HepG2 (cell line): ENCODE measurements around the gene CD300A. TPM values are rescaled to one million over a fixed set of nuclear protein-coding genes. Genes with fewer than 3 reads are reported as not detected.

Experiments used
- DMTF1 ChIP-seq: sonication (generic); formaldehyde crosslinking; IDR thresholded peaks from 2 replicates; pipeline ENCODE4 v1.4.0; 2020; ENCODE audit warnings: mild to moderate bottlenecking, missing genetic modification reagents
- GLI4 ChIP-seq: sonication (generic); formaldehyde crosslinking; IDR thresholded peaks from 2 replicates; pipeline ENCODE4 v1.5.1; 2020; ENCODE audit warnings: missing genetic modification reagents, mild to moderate bottlenecking, moderate library complexity, borderline replicate concordance
- ONECUT2 ChIP-seq: sonication (generic); formaldehyde crosslinking; IDR thresholded peaks from 2 replicates; pipeline ENCODE4 v1.4.0; 2020; ENCODE audit warnings: missing genetic modification reagents
- PCBP2 ChIP-seq: fragments of 200-400 bp; formaldehyde crosslinking; optimal IDR thresholded peaks from 2 replicates; pipeline ENCODE3; 2018; ENCODE audit warnings: low read length, low read depth; ENCODE audit not compliant: poor library complexity, severe bottlenecking
- SAFB2 ChIP-seq: sonication (generic); formaldehyde crosslinking; IDR thresholded peaks from 2 replicates; pipeline ENCODE4 v1.5.1; 2020; ENCODE audit warnings: missing genetic modification reagents, low read depth, mild to moderate bottlenecking, borderline replicate concordance
- SP5 ChIP-seq: IDR thresholded peaks from 2 replicates; pipeline ENCODE4 v1.6.1; 2016; ENCODE audit warnings: low read depth, borderline replicate concordance
- ZFP41 ChIP-seq: sonication (generic); formaldehyde crosslinking; IDR thresholded peaks from 2 replicates; pipeline ENCODE4 v1.4.0; 2020; ENCODE audit warnings: mild to moderate bottlenecking, missing genetic modification reagents, borderline replicate concordance
- ZNF138 ChIP-seq: sonication (generic); formaldehyde crosslinking; IDR thresholded peaks from 2 replicates; pipeline ENCODE4 v1.5.0; 2020; ENCODE audit warnings: mild to moderate bottlenecking, low read depth, missing genetic modification reagents
- ZNF710 ChIP-seq: sonication (generic); formaldehyde crosslinking; IDR thresholded peaks from 2 replicates; pipeline ENCODE4 v1.5.0; 2020; ENCODE audit warnings: mild to moderate bottlenecking, missing genetic modification reagents, borderline replicate concordance
- ZSCAN22 ChIP-seq: sonication (generic); formaldehyde crosslinking; IDR thresholded peaks from 2 replicates; pipeline ENCODE4 v1.4.0; 2020; ENCODE audit warnings: mild to moderate bottlenecking, missing genetic modification reagents
- polyA plus RNA-seq, 8 experiments: library from polyadenylated mRNA; depleted of rRNA in 3 of 8; stranded (reverse) in 7 of 8; unstranded in 1 of 8; fragments of >200 nt; fragmentation: Illumina TruSeq in 4 of 8; extraction: Trizol in 4 of 8; gene quantifications; 2 replicates each; pipeline versions ENCODE4 v1.2.1 to v1.2.3, GENCODE V29; 2011 to 2016; ENCODE audit warnings: low read depth in 4 of 8, missing spikeins in 1 of 8, mixed read lengths in 1 of 8; ENCODE audit not compliant: insufficient read depth in 1 of 8
- total RNA-seq, 5 experiments: library from RNA; depleted of rRNA; stranded (reverse); fragments of >200 nt; fragmentation: Illumina TruSeq; extraction: Trizol; gene quantifications; 2 replicates each; pipeline ENCODE4 v1.2.3, GENCODE V29; 2016; ENCODE audit warnings: low read depth in 1 of 5
- TF ChIP-seq, protein P1 (sequence below): sonication (generic); formaldehyde crosslinking; IDR thresholded peaks from 2 replicates; pipeline ENCODE4 v1.4.0; 2020; ENCODE audit warnings: mild to moderate bottlenecking, missing genetic modification reagents
- TF ChIP-seq, protein P2 (sequence below): sonication (generic); formaldehyde crosslinking; IDR thresholded peaks from 2 replicates; pipeline ENCODE4 v1.5.0; 2020; ENCODE audit warnings: missing genetic modification reagents
- TF ChIP-seq, protein P3 (sequence below): sonication (generic); formaldehyde crosslinking; IDR thresholded peaks from 2 replicates; pipeline ENCODE4 v1.4.0; 2020; ENCODE audit warnings: missing genetic modification reagents, mild to moderate bottlenecking, borderline replicate concordance
- TF ChIP-seq, protein P4 (sequence below): sonication (generic); formaldehyde crosslinking; IDR thresholded peaks from 2 replicates; pipeline ENCODE4 v1.5.0; 2020; ENCODE audit warnings: mild to moderate bottlenecking, missing genetic modification reagents

Gene CD300A
- total and polyA plus RNA-seq, 2 of the 13 experiments (the other 11 are each of a cell fraction or from before 2014, with no cell fraction given) = not detected

GRCh38 chr17:74430385-74430705, 36.1 kb upstream of the CD300A start (continued):
- TF ChIP-seq DMTF1 (no peak), ZNF710 (CRISPR knock-in tag) (no peak), ZNF138 (CRISPR knock-in tag) (0 out of 2 replicates have a peak, but pooled peaks have one; percentile 2), SP5 (no peak), ZFP41 (CRISPR knock-in tag) (0 out of 2 replicates have a peak, but pooled peaks have one; percentile 9), SAFB2 (CRISPR knock-in tag) (no peak), ONECUT2 (CRISPR knock-in tag) (no peak), GLI4 (CRISPR knock-in tag) (no peak), PCBP2 (no peak), ZSCAN22 (CRISPR knock-in tag) (no peak)
- TF ChIP-seq, protein P1, sequence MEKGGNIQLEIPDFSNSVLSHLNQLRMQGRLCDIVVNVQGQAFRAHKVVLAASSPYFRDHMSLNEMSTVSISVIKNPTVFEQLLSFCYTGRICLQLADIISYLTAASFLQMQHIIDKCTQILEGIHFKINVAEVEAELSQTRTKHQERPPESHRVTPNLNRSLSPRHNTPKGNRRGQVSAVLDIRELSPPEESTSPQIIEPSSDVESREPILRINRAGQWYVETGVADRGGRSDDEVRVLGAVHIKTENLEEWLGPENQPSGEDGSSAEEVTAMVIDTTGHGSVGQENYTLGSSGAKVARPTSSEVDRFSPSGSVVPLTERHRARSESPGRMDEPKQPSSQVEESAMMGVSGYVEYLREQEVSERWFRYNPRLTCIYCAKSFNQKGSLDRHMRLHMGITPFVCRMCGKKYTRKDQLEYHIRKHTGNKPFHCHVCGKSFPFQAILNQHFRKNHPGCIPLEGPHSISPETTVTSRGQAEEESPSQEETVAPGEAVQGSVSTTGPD (CRISPR knock-in tag) = no peak
- TF ChIP-seq, protein P2, sequence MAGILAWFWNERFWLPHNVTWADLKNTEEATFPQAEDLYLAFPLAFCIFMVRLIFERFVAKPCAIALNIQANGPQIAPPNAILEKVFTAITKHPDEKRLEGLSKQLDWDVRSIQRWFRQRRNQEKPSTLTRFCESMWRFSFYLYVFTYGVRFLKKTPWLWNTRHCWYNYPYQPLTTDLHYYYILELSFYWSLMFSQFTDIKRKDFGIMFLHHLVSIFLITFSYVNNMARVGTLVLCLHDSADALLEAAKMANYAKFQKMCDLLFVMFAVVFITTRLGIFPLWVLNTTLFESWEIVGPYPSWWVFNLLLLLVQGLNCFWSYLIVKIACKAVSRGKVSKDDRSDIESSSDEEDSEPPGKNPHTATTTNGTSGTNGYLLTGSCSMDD (CRISPR knock-in tag) = no peak
- TF ChIP-seq, protein P3, sequence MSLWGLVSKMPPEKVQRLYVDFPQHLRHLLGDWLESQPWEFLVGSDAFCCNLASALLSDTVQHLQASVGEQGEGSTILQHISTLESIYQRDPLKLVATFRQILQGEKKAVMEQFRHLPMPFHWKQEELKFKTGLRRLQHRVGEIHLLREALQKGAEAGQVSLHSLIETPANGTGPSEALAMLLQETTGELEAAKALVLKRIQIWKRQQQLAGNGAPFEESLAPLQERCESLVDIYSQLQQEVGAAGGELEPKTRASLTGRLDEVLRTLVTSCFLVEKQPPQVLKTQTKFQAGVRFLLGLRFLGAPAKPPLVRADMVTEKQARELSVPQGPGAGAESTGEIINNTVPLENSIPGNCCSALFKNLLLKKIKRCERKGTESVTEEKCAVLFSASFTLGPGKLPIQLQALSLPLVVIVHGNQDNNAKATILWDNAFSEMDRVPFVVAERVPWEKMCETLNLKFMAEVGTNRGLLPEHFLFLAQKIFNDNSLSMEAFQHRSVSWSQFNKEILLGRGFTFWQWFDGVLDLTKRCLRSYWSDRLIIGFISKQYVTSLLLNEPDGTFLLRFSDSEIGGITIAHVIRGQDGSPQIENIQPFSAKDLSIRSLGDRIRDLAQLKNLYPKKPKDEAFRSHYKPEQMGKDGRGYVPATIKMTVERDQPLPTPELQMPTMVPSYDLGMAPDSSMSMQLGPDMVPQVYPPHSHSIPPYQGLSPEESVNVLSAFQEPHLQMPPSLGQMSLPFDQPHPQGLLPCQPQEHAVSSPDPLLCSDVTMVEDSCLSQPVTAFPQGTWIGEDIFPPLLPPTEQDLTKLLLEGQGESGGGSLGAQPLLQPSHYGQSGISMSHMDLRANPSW = no peak
- TF ChIP-seq, protein P4, sequence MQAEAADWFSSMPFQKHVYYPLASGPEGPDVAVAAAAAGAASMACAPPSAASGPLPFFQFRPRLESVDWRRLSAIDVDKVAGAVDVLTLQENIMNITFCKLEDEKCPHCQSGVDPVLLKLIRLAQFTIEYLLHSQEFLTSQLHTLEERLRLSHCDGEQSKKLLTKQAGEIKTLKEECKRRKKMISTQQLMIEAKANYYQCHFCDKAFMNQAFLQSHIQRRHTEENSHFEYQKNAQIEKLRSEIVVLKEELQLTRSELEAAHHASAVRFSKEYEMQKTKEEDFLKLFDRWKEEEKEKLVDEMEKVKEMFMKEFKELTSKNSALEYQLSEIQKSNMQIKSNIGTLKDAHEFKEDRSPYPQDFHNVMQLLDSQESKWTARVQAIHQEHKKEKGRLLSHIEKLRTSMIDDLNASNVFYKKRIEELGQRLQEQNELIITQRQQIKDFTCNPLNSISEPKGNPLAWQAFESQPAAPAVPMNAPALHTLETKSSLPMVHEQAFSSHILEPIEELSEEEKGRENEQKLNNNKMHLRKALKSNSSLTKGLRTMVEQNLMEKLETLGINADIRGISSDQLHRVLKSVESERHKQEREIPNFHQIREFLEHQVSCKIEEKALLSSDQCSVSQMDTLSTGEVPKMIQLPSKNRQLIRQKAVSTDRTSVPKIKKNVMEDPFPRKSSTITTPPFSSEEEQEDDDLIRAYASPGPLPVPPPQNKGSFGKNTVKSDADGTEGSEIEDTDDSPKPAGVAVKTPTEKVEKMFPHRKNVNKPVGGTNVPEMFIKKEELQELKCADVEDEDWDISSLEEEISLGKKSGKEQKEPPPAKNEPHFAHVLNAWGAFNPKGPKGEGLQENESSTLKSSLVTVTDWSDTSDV (CRISPR knock-in tag) = no peak
